HEK293 (cell line): ENCODE results near the gene RPN1.

Source experiments
- CTCF ChIA-PET: fragments of 350-600 bp; formaldehyde crosslinking; extraction: SDS; loops from one replicate; lab custom pipeline; 2021; ENCODE audit warnings: antibody characterized with exemption; lab: Yijun Ruan, JAX
- POLR2A ChIA-PET: fragments of 300-600 bp; formaldehyde crosslinking; extraction: SDS; loops from one replicate; lab custom pipeline; 2020; ENCODE audit warnings: antibody characterized with exemption, inconsistent platforms; lab: Yijun Ruan, JAX
- H3K27ac ChIP-seq: fragments of 200-500 bp; sonication (Bioruptor generic); 2 replicates; pipeline ENCODE4 v1.5.1; 2014; ENCODE audit warnings: low read depth, low read length, control low read depth, inconsistent platforms; ENCODE audit errors: extremely low read depth
- H3K36me3 ChIP-seq, 2 experiments: fragments of 200-500 bp in 1 of 2; sonication (Bioruptor generic) in 1 of 2; 1 replicate in 1 of 2; 2 replicates in 1 of 2; pipeline ENCODE4 v1.5.1; 2014 to 2017; ENCODE audit warnings: inconsistent platforms in 2 of 2, low read length in 2 of 2; ENCODE audit not compliant: control insufficient read depth in 2 of 2, insufficient read depth in 1 of 2
- H3K4me1 ChIP-seq: fragments of 200-500 bp; sonication (Bioruptor generic); 2 replicates; pipeline ENCODE4 v1.5.1; 2014; ENCODE audit warnings: mild to moderate bottlenecking, low read length, inconsistent platforms; ENCODE audit not compliant: control insufficient read depth, insufficient read depth
- H3K4me3 ChIP-seq: 2 replicates; pipeline ENCODE4 v1.5.1; 2011; ENCODE audit warnings: low read depth, mild to moderate bottlenecking, control low read depth, low read length, moderate library complexity
- H3K9me3 ChIP-seq: fragments of 200-500 bp; sonication (Bioruptor generic); 2 replicates; pipeline ENCODE4 v1.5.1; 2014; ENCODE audit warnings: low read depth, low read length, inconsistent platforms; ENCODE audit not compliant: control insufficient read depth, insufficient read depth
- PRDM10 ChIP-seq: fragments of 450-650 bp; formaldehyde crosslinking; IDR thresholded peaks from 2 replicates; pipeline ENCODE4 v1.5.1; 2016; ENCODE audit warnings: missing biosample characterization, missing genetic modification characterization
- YY2 ChIP-seq: fragments of 450-650 bp; formaldehyde crosslinking; IDR thresholded peaks from 2 replicates; pipeline ENCODE4 v1.5.1; 2016; ENCODE audit warnings: missing biosample characterization, missing genetic modification characterization
- ZBTB17 ChIP-seq: fragments of 450-650 bp; formaldehyde crosslinking; IDR thresholded peaks from 2 replicates; pipeline ENCODE4 v1.5.1; 2016; ENCODE audit warnings: missing biosample characterization, missing genetic modification characterization
- ZBTB20 ChIP-seq: fragments of 450-650 bp; formaldehyde crosslinking; IDR thresholded peaks from 2 replicates; pipeline ENCODE4 v1.5.1; 2016; ENCODE audit warnings: missing biosample characterization, missing genetic modification characterization
- ZEB2 ChIP-seq: fragments of 450-650 bp; formaldehyde crosslinking; IDR thresholded peaks from 2 replicates; pipeline ENCODE4 v1.5.1; 2016; ENCODE audit warnings: missing biosample characterization, missing genetic modification characterization
- ZIC2 ChIP-seq: fragments of 450-650 bp; formaldehyde crosslinking; IDR thresholded peaks from 2 replicates; pipeline ENCODE4 v1.5.1; 2016; ENCODE audit warnings: missing biosample characterization, missing genetic modification characterization
- ZNF146 ChIP-seq: fragments of 450-650 bp; formaldehyde crosslinking; IDR thresholded peaks from 2 replicates; pipeline ENCODE4 v1.5.1; 2016; ENCODE audit warnings: missing biosample characterization, missing genetic modification characterization
- ZNF155 ChIP-seq: fragments of 450-650 bp; formaldehyde crosslinking; IDR thresholded peaks from 2 replicates; pipeline ENCODE4 v1.5.1; 2016; ENCODE audit warnings: missing biosample characterization, missing genetic modification characterization
- ZNF2 ChIP-seq: fragments of 450-650 bp; formaldehyde crosslinking; IDR thresholded peaks from 2 replicates; pipeline ENCODE4 v1.5.1; 2016; ENCODE audit warnings: missing biosample characterization, missing genetic modification characterization
- ZNF335 ChIP-seq: fragments of 450-650 bp; formaldehyde crosslinking; conservative IDR thresholded peaks from 2 replicates; pipeline ENCODE4 v1.5.1; 2016; ENCODE audit warnings: missing biosample characterization, missing genetic modification characterization
- ZNF366 ChIP-seq: fragments of 450-650 bp; formaldehyde crosslinking; conservative IDR thresholded peaks from 2 replicates; pipeline ENCODE4 v1.5.1; 2016; ENCODE audit warnings: missing biosample characterization, missing genetic modification characterization
- ZNF513 ChIP-seq: fragments of 450-650 bp; IDR thresholded peaks from 2 replicates; pipeline ENCODE4 v1.5.1; 2018; ENCODE audit warnings: missing biosample characterization, missing genetic modification characterization
- ZNF514 ChIP-seq: fragments of 450-650 bp; formaldehyde crosslinking; IDR thresholded peaks from 2 replicates; pipeline ENCODE4 v1.5.1; 2016; ENCODE audit warnings: missing biosample characterization, missing genetic modification characterization
- ZNF521 ChIP-seq: fragments of 450-650 bp; formaldehyde crosslinking; IDR thresholded peaks from 2 replicates; pipeline ENCODE4 v1.5.1; 2017; ENCODE audit warnings: missing biosample characterization, mild to moderate bottlenecking, missing genetic modification characterization
- ZNF548 ChIP-seq: fragments of 450-650 bp; formaldehyde crosslinking; IDR thresholded peaks from 2 replicates; pipeline ENCODE4 v1.5.1; 2016; ENCODE audit warnings: missing biosample characterization, missing genetic modification characterization
- ZNF585B ChIP-seq: fragments of 450-650 bp; formaldehyde crosslinking; IDR thresholded peaks from 2 replicates; pipeline ENCODE4 v1.5.1; 2016; ENCODE audit warnings: missing biosample characterization, missing genetic modification characterization
- ZNF629 ChIP-seq: fragments of 450-650 bp; formaldehyde crosslinking; IDR thresholded peaks from 2 replicates; pipeline ENCODE4 v1.5.1; 2017; ENCODE audit warnings: missing biosample characterization, missing genetic modification characterization
- ZNF654 ChIP-seq: fragments of 450-650 bp; formaldehyde crosslinking; IDR thresholded peaks from 2 replicates; pipeline ENCODE4 v1.5.1; 2016; ENCODE audit warnings: low read depth, missing biosample characterization, missing genetic modification characterization
- ZNF658 ChIP-seq: fragments of 450-650 bp; formaldehyde crosslinking; IDR thresholded peaks from 2 replicates; pipeline ENCODE4; 2016; ENCODE audit warnings: missing biosample characterization, missing genetic modification characterization
- ZNF660 ChIP-seq: fragments of 450-650 bp; IDR thresholded peaks from 2 replicates; pipeline ENCODE4 v1.5.1; 2018; ENCODE audit warnings: missing biosample characterization, mild to moderate bottlenecking, missing genetic modification characterization
- ZNF76 ChIP-seq: fragments of 450-650 bp; formaldehyde crosslinking; IDR thresholded peaks from 2 replicates; pipeline ENCODE4; 2016; ENCODE audit warnings: low read depth, missing biosample characterization, missing genetic modification characterization, borderline replicate concordance
- ZNF837 ChIP-seq: fragments of 450-650 bp; formaldehyde crosslinking; IDR thresholded peaks from 2 replicates; pipeline ENCODE4 v1.5.1; 2016; ENCODE audit warnings: missing biosample characterization, missing genetic modification characterization
- ZSCAN16 ChIP-seq: fragments of 450-650 bp; formaldehyde crosslinking; IDR thresholded peaks from 2 replicates; pipeline ENCODE4 v1.5.1; 2016; ENCODE audit warnings: missing biosample characterization, missing genetic modification characterization
- ZSCAN30 ChIP-seq: fragments of 450-650 bp; IDR thresholded peaks from 2 replicates; pipeline ENCODE4 v1.5.1; 2018; ENCODE audit warnings: missing biosample characterization, mild to moderate bottlenecking, missing genetic modification characterization, moderate library complexity
- TF ChIP-seq, protein P1 (sequence below): fragments of 450-650 bp; formaldehyde crosslinking; IDR thresholded peaks from 2 replicates; pipeline ENCODE4 v1.5.1; 2016; ENCODE audit warnings: missing biosample characterization, missing genetic modification characterization
- TF ChIP-seq, protein P2 (sequence below): fragments of 450-650 bp; formaldehyde crosslinking; IDR thresholded peaks from 2 replicates; pipeline ENCODE4 v1.5.1; 2016; ENCODE audit warnings: missing biosample characterization, missing genetic modification characterization

The RPN1 gene

DNA sequence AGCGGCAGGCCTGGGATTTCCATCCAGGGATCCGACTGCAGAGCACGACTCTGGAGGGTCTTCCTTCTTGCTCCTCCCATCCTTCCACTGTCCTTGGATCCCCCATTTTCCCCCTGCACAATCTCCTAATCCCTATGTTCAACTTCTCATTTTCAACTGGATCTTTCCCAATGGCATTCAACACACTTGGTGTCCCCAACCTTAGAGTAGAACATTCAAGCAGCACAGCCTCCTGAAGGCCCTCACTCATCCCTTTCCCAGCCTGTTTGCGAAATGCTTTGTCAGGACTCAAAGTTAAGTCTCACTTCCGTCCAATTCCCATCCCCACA is 32.3 kb downstream of the RPN1 start:
- no peaks in the 10 kb centered on the region for H3K9me3 ChIP-seq
- H3K4me1 ChIP-seq = no peaks in the 10 kb centered on the region
- POLR2A ChIA-PET = interaction anchor here (1.4 to 1.5 kb wide), 2 partner anchors 10 to 62 kb away, joined by 4 to 6 read pairs; no protein-coding TSS in a partner anchor
- peaks cover 7 to 79% of the 10 kb centered on the region in 2 experiments for H3K36me3 ChIP-seq
- TF ChIP-seq ZSCAN30 (tag by site-specific recombination) = no peak
- no peak for TF ChIP-seq ZNF585B (tag by site-specific recombination)
- no peak for TF ChIP-seq ZNF658
- TF ChIP-seq ZNF514 = no peak
- no peak for TF ChIP-seq ZNF155 (tag by site-specific recombination)
- TF ChIP-seq PRDM10 (tag by site-specific recombination) = peak; percentile 91
- no peak for TF ChIP-seq ZNF654 (tag by site-specific recombination)
- TF ChIP-seq YY2 (tag by site-specific recombination) = 0 out of 2 replicates have a peak, but pooled peaks have one; percentile 14
- TF ChIP-seq ZBTB17 (tag by site-specific recombination) = peak; percentile 75; the same call in 1 of the 2 replicates
- 0 out of 2 replicates have a peak, but pooled peaks have one; percentile 2 for TF ChIP-seq ZNF146
- TF ChIP-seq, all 188 proteins: peak for 4
- H3K4me3 ChIP-seq = peak overlapping the region; percentile 77
- peak overlapping the region; percentile 84 for H3K27ac ChIP-seq
- CTCF ChIA-PET = interaction anchor here (0.8 to 2.4 kb wide), 15 partner anchors 8 to 193 kb away, joined by 3 to 16 read pairs (median 4); partner anchors contain the start of gene RAB7A

- ChIA-PET POLR2A (interaction anchor here (0.5 to 1.5 kb wide), 6 partner anchors 9 to 553 kb away, joined by 3 to 6 read pairs (median 4); no protein-coding TSS in a partner anchor), CTCF (interaction anchor here (0.6 to 2.4 kb wide), 25 partner anchors 8 to 1378 kb away, joined by 3 to 16 read pairs (median 4); partner anchors contain the start of gene RAB7A)
- Histone ChIP-seq H3K4me1 (no peaks in the 10 kb centered on the region), H3K4me3 (peak overlapping the region; percentile 77), H3K27ac (peak overlapping the region; percentile 84), H3K9me3 (no peaks in the 10 kb centered on the region), H3K36me3 (peaks cover 2 to 77% of the 10 kb centered on the region in 2 experiments)
- TF ChIP-seq ZNF2 (tag by site-specific recombination) (peak; percentile 35), ZIC2 (tag by site-specific recombination) (peak; percentile 33; the same call in 1 of the 2 replicates), ZNF76 (peak; percentile 57; the same call in 1 of the 2 replicates), ZNF366 (peak; percentile 75), ZNF654 (tag by site-specific recombination) (peak; percentile 51), ZNF335 (tag by site-specific recombination) (peak; percentile 86), ZNF513 (tag by site-specific recombination) (peak; percentile 57), ZNF660 (tag by site-specific recombination) (peak; percentile 89), ZNF629 (peak; percentile 75), ZNF521 (tag by site-specific recombination) (no peak), ZEB2 (tag by site-specific recombination) (peak; percentile 66; the same call in 1 of the 2 replicates), ZBTB20 (tag by site-specific recombination) (peak; percentile 76), ZNF837 (tag by site-specific recombination) (0 out of 2 replicates have a peak, but pooled peaks have one; percentile 68), ZNF548 (tag by site-specific recombination) (no peak), ZSCAN16 (tag by site-specific recombination) (no peak)
- TF ChIP-seq, protein P1, sequence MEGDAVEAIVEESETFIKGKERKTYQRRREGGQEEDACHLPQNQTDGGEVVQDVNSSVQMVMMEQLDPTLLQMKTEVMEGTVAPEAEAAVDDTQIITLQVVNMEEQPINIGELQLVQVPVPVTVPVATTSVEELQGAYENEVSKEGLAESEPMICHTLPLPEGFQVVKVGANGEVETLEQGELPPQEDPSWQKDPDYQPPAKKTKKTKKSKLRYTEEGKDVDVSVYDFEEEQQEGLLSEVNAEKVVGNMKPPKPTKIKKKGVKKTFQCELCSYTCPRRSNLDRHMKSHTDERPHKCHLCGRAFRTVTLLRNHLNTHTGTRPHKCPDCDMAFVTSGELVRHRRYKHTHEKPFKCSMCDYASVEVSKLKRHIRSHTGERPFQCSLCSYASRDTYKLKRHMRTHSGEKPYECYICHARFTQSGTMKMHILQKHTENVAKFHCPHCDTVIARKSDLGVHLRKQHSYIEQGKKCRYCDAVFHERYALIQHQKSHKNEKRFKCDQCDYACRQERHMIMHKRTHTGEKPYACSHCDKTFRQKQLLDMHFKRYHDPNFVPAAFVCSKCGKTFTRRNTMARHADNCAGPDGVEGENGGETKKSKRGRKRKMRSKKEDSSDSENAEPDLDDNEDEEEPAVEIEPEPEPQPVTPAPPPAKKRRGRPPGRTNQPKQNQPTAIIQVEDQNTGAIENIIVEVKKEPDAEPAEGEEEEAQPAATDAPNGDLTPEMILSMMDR (tag by site-specific recombination) = peak; percentile 93
- TF ChIP-seq, protein P2, sequence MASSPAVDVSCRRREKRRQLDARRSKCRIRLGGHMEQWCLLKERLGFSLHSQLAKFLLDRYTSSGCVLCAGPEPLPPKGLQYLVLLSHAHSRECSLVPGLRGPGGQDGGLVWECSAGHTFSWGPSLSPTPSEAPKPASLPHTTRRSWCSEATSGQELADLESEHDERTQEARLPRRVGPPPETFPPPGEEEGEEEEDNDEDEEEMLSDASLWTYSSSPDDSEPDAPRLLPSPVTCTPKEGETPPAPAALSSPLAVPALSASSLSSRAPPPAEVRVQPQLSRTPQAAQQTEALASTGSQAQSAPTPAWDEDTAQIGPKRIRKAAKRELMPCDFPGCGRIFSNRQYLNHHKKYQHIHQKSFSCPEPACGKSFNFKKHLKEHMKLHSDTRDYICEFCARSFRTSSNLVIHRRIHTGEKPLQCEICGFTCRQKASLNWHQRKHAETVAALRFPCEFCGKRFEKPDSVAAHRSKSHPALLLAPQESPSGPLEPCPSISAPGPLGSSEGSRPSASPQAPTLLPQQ = peak; percentile 70
Measured at GRCh38 chr3:128617557-128618397, 32.8 kb downstream of the RPN1 start.
